Common myeloid progenitor, CD34-positive (primary cell): ENCODE results near the gene TMPRSS11F.

Experiments used
- CTCF ChIA-PET: fragments of 350-600 bp; sonication (Branson Sonifier 250); formaldehyde crosslinking; loops from one replicate; lab custom pipeline; 2021; ENCODE audit warnings: antibody characterized with exemption; lab: Charles Lee
- POLR2A ChIA-PET: fragments of 350-600 bp; sonication (Branson Sonifier 250); formaldehyde crosslinking; loops from one replicate; lab custom pipeline; 2021; ENCODE audit warnings: antibody characterized with exemption; lab: Charles Lee
- DNase-seq, 3 donors: peaks; one replicate each; pipeline versions ENCODE4 v3.0.0 to v3.0.0-alpha.2; 2013
- H3K27ac ChIP-seq, 2 experiments: 1 replicate in 1 of 2; 2 replicates in 1 of 2; pipeline ENCODE4 v1.7.0; 2013; ENCODE audit warnings: inconsistent platforms in 2 of 2, low read length in 2 of 2, mild to moderate bottlenecking in 2 of 2, low read depth in 1 of 2, moderate library complexity in 1 of 2; ENCODE audit not compliant: severe bottlenecking in 2 of 2, insufficient read depth in 1 of 2, poor library complexity in 1 of 2
- H3K27me3 ChIP-seq, 5 experiments: replicated peaks in 2 of 5; 1 replicate in 3 of 5; 2 replicates in 2 of 5; pipeline versions ENCODE4 v1.6.1 to v1.7.0; 2013; ENCODE audit warnings: low read length in 4 of 5, mild to moderate bottlenecking in 2 of 5, moderate library complexity in 2 of 5, inconsistent platforms in 1 of 5; ENCODE audit not compliant: insufficient read depth in 5 of 5, control insufficient read depth in 4 of 5
- H3K36me3 ChIP-seq, 4 experiments: 1 replicate in 2 of 4; 2 replicates in 2 of 4; pipeline versions ENCODE4 v1.6.1 to v1.7.0; 2013; ENCODE audit warnings: low read length in 3 of 4, control low read depth in 1 of 4, mild to moderate bottlenecking in 1 of 4; ENCODE audit not compliant: control insufficient read depth in 4 of 4, insufficient read depth in 4 of 4
- H3K4me1 ChIP-seq, 4 experiments: 1 replicate in 3 of 4; 2 replicates in 1 of 4; pipeline versions ENCODE4 v1.6.1 to v1.7.1; 2013; ENCODE audit warnings: low read length in 3 of 4, mild to moderate bottlenecking in 3 of 4, control low read depth in 1 of 4, inconsistent platforms in 1 of 4, moderate library complexity in 1 of 4; ENCODE audit not compliant: control insufficient read depth in 4 of 4, insufficient read depth in 4 of 4; ENCODE audit errors: control extremely low read depth in 1 of 4
- H3K4me3 ChIP-seq, 7 experiments: 1 replicate in 4 of 7; 2 replicates in 3 of 7; pipeline versions ENCODE4 v1.5.1 to v1.7.0; 2013; ENCODE audit warnings: mild to moderate bottlenecking in 7 of 7, low read length in 6 of 7, moderate library complexity in 6 of 7, inconsistent platforms in 2 of 7, low read depth in 2 of 7, control low read depth in 1 of 7; ENCODE audit not compliant: insufficient read depth in 4 of 7, control insufficient read depth in 1 of 7; ENCODE audit errors: extremely low read depth in 1 of 7
- H3K9me3 ChIP-seq, 5 experiments: 1 replicate in 4 of 5; 2 replicates in 1 of 5; pipeline versions ENCODE4 v1.6.1 to v1.7.1; 2013; ENCODE audit warnings: low read length in 4 of 5, mild to moderate bottlenecking in 2 of 5, inconsistent platforms in 1 of 5, low read depth in 1 of 5, moderate library complexity in 1 of 5; ENCODE audit not compliant: control insufficient read depth in 4 of 5, insufficient read depth in 2 of 5; ENCODE audit errors: control extremely low read depth in 1 of 5
- WGBS: methylation state at CpG from one replicate; pipeline ENCODE4 v1.1.5; 2013; ENCODE audit not compliant: insufficient coverage; 5-methylcytosine and 5-hydroxymethylcytosine counted together

The TMPRSS11F gene

GRCh38 chr4:68167166-68167565, 37.5 kb upstream of the TMPRSS11F start:
- 0% methylated on average over 1 of the region's 2 CpGs for WGBS
- peaks cover 0 to 6% (median 0%) of the 10 kb centered on the region in 5 experiments for H3K27me3 ChIP-seq

GRCh38 chr4:68163754-68164153, 34.1 kb upstream of the TMPRSS11F start:
- CTCF ChIA-PET, result no interaction called here
- DNase-seq, result no peak
- Histone ChIP-seq H3K27ac (no peak overlapping the region), H3K27me3 (peaks cover 0 to 6% (median 0%) of the 10 kb centered on the region in 5 experiments), H3K36me3 (no peaks in the 10 kb centered on the region), H3K9me3 (no peaks in the 10 kb centered on the region), H3K4me3 (no peak overlapping the region), H3K4me1 (no peaks in the 10 kb centered on the region)
- no CpG with 5 or more reads among the region's 1 CpG for WGBS
- POLR2A ChIA-PET, result no interaction called here

More at GRCh38 chr4:68167166-68167565, 37.5 kb upstream of the TMPRSS11F start:
- CTCF ChIA-PET, result no interaction called here
- H3K4me1 ChIP-seq, result no peaks in the 10 kb centered on the region
- H3K4me3 ChIP-seq, result no peak overlapping the region
- no peaks in the 10 kb centered on the region for H3K9me3 ChIP-seq
- POLR2A ChIA-PET, result no interaction called here
- no peaks in the 10 kb centered on the region for H3K36me3 ChIP-seq
- H3K27ac ChIP-seq, result no peak overlapping the region
- DNase-seq, result no peak

- Histone ChIP-seq H3K4me3 (no peak overlapping the region), H3K27ac (no peak overlapping the region), H3K27me3 (peaks cover 0 to 4% (median 0%) of the 10 kb centered on the region in 5 experiments), H3K36me3 (no peaks in the 10 kb centered on the region), H3K4me1 (no peaks in the 10 kb centered on the region), H3K9me3 (no peaks in the 10 kb centered on the region)
- POLR2A ChIA-PET, result no interaction called here
- CTCF ChIA-PET, result no interaction called here
- no peak for DNase-seq
- WGBS, result 79% methylated on average over 4 of the region's 4 CpGs
Measured at GRCh38 chr4:68162196-68162595, 32.5 kb upstream of the TMPRSS11F start.

- no peak overlapping the region for H3K27ac ChIP-seq
- no peaks in the 10 kb centered on the region for H3K36me3 ChIP-seq
- CTCF ChIA-PET, result no interaction called here
- DNase-seq, result no peak
- no peaks in the 10 kb centered on the region for H3K9me3 ChIP-seq
- POLR2A ChIA-PET, result no interaction called here
- H3K4me1 ChIP-seq, result no peaks in the 10 kb centered on the region
- peaks cover 0 to 5% (median 2%) of the 10 kb centered on the region in 5 experiments for H3K27me3 ChIP-seq
- H3K4me3 ChIP-seq, result no peak overlapping the region
- WGBS, result no CpG with 5 or more reads among the region's 2 CpGs
Measured at GRCh38 chr4:68152411-68152810, 22.7 kb upstream of the TMPRSS11F start.

GRCh38 chr4:68148800-68149685, 19.4 kb upstream of the TMPRSS11F start:
- H3K4me1 ChIP-seq, result no peaks in the 10 kb centered on the region
- H3K27me3 ChIP-seq, result peaks cover 0 to 5% (median 0%) of the 10 kb centered on the region in 5 experiments
- CTCF ChIA-PET, result no interaction called here
- 77% methylated on average over 3 of the region's 3 CpGs for WGBS
- POLR2A ChIA-PET, result no interaction called here
- H3K4me3 ChIP-seq, result no peak overlapping the region
- H3K36me3 ChIP-seq, result no peaks in the 10 kb centered on the region
- peak overlapping the region in 1 of 2 experiments; percentile 52 for H3K27ac ChIP-seq
- H3K9me3 ChIP-seq, result no peaks in the 10 kb centered on the region
- DNase-seq, result peak in 1 of 3 donors; percentile 6

- CTCF ChIA-PET, result no interaction called here
- H3K9me3 ChIP-seq, result no peaks in the 10 kb centered on the region
- H3K27me3 ChIP-seq, result peaks cover 0 to 5% (median 0%) of the 10 kb centered on the region in 5 experiments
- POLR2A ChIA-PET, result no interaction called here
- H3K4me1 ChIP-seq, result no peaks in the 10 kb centered on the region
- no CpG with 5 or more reads among the region's 1 CpG for WGBS
- H3K4me3 ChIP-seq, result no peak overlapping the region
- DNase-seq, result no peak
- no peaks in the 10 kb centered on the region for H3K36me3 ChIP-seq
- no peak overlapping the region for H3K27ac ChIP-seq
Measured at GRCh38 chr4:68147079-68147478, 17.4 kb upstream of the TMPRSS11F start.

GRCh38 chr4:68145261-68145660, 15.6 kb upstream of the TMPRSS11F start:
- H3K27ac ChIP-seq, result no peak overlapping the region
- H3K4me1 ChIP-seq, result no peaks in the 10 kb centered on the region
- CTCF ChIA-PET, result no interaction called here
- 83% methylated on average over 1 of the region's 1 CpG for WGBS
- DNase-seq, result no peak
- H3K36me3 ChIP-seq, result no peaks in the 10 kb centered on the region
- POLR2A ChIA-PET, result no interaction called here
- H3K27me3 ChIP-seq, result peaks cover 0 to 5% (median 0%) of the 10 kb centered on the region in 5 experiments
- H3K4me3 ChIP-seq, result no peak overlapping the region
- no peaks in the 10 kb centered on the region for H3K9me3 ChIP-seq
